Femur (tissue), 1 donor: Measurements from ENCODE around the gene C11orf97.
"Not testable (repeated sequence)": the region's sequence is repeated elsewhere in the genome, so short reads cannot be mapped to it uniquely, and the experiment has no call there.

Source experiments
- DNase-seq: peaks from one replicate; pipeline ENCODE4 v3.0.0-alpha.2; 2017

C11orf97 gene, protein sequence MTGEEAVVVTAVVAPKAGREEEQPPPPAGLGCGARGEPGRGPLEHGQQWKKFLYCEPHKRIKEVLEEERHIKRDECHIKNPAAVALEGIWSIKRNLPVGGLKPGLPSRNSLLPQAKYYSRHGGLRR

GRCh38 chr11:94511932-94512781 is at the start of gene C11orf97:
C11orf97 (plus strand) TSS chr11:94512461; CDS start chr11:94512529, 68 bp downstream.
- DNase-seq = peak; percentile 66

- DNase-seq = no peak
These were observed 42.8 kb upstream of the C11orf97 start for GRCh38 chr11:94469416-94469815.

DNA sequence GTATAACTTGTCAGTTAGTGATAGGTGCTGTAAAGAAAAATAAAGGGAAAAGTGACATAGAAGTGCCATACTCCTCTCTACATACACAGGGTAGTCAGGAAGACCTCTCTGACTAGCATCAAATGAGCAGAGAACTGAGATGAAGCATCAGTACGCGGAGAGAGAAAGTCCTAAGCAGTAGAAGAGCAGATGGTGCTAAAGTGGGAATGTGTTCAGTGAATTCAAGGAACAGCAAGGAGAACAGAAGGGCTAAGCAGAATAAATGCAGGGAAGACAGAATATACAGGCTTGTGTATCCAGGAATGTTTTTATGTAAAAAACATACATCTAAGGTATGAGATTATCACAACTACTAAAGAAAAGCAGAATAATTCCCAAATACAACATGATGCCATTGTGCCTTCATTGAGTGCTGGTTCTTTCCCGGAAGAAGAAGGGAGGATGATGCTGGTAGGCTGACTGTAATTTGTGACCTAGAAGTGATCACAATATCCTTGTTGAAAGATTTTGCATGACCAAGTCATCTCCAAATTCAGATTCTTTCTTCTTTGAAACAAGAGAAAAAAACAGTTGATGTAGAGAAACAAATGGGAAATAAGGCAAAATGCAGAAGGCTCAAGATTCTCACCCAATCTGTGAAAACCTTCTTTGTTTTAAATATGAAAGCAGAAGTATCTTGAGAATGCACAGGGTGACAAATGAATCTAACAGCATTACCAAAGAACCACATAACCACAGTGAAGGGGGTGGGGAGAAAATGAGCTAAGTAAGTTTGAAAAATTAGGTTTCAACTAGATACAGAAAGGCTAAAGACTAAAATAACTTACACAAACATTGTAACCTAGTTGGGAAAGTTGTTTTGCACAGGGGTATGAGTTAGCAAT is 39.1 kb upstream of the C11orf97 start:
- no peak for DNase-seq

DNA sequence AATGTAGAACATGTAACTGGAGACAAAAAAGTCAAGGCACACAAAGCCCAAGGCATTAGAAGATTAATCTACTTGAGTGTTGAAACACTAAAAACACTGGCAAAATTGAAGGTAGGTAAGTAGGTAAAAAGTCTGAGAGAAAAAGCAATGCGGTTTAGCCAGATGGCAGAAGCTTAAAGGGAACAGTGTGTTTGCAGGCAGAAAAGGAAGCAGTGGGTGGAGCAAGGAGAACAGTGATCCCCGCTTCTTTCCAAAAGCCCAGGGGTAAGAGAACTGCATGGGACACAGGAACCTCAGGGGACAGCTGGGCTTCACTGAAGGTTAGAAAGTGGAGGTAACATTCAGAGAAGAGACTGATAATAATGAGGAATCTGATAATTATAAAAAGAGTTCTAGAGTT is 34.6 kb upstream of the C11orf97 start:
- no peak for DNase-seq

GRCh38 chr11:94481342-94481741 is 30.9 kb upstream of the C11orf97 start:
- DNase-seq = no peak

GRCh38 chr11:94486068-94486467 is 26.2 kb upstream of the C11orf97 start:
- DNase-seq = no peak

DNA sequence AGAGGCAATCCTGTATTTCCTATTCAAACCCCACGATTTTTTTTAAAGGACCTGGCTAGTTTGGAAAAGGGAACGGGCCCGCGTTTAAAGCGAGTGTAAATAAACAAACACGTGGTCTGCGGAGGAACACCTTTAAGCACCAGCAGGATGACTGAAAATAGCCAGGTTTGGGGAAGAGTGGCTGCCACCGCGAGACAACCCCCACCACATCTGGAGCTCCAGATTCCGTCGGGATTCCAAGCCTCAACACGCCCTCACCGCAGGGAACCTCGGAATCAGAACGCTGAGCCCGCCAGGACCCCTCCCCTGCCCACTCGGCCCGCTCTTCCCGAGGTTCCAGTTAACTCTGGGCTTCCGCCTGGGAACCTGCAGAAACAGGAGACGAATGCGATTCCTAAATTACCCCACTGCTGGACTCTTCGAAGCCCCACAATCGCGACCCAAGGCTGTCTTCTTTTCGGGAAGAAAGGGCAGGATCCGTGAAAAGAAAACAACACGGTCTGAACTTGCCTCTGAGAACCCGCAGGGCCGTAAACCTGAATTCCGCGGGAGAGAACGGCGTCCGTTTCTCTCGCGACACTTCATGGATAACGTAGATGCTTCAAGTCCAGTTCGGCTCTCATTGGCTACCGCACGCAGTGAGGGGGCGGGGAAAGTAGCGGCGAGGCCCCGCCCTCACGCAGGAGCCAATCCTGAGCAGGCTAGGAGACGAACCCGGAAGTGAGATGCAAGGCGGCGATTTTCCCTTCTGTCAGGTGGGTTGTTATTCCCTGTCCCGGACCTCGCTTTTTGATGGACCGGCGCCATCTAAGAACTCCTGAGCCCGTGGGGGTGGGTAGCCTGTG is 18.8 kb upstream of the C11orf97 start, which contains the start of the genes ANKRD49 and MRE11:
Gene ANKRD49, plus strand, starts transcription at position 704 of the 845 bp plus-strand sequence. CDS start 2,710 bp downstream, outside the sequence.
Gene MRE11, minus strand, starts transcription at position 564 of the 845 bp plus-strand sequence. CDS start 1,043 bp downstream, outside the sequence.
- DNase-seq = peak; percentile 99

DNA sequence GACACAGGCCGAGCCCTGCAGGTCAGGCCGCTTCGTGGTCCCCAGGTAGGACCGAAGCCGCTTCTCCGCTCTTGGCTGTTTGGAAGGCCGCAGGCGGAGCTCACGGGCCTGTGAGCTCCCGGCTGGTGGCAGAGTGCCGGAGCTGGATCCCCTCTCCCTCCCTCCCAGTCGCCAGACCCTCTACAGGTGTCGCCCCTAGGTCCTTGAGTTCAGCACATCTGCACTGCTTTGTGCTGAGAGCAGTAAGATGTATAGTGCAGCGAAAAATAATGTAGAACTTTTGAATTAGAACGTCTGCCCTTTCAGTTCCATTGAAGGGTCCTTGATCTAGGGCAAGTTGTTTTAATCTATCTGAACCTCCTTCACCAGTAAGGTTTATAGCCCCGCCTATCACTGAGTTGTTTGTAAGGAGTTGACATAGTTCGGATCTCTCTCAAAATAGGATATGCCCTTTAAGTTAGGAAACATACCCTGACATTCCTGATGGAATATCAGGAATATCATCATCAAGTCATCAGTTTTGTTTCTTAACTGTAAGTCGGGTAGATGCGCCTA is 18.1 kb upstream of the C11orf97 start:
- DNase-seq = no peak

- DNase-seq = no peak
These were observed 12.1 kb upstream of the C11orf97 start for GRCh38 chr11:94500181-94500580.

GRCh38 chr11:94501522-94501921 is 10.7 kb upstream of the C11orf97 start:
- DNase-seq = no peak

GRCh38 chr11:94504689-94505293 is 7.5 kb upstream of the C11orf97 start:
- DNase-seq = no peak

GRCh38 chr11:94506513-94506912 is 5.7 kb upstream of the C11orf97 start:
- DNase-seq = not testable (repeated sequence)

DNA sequence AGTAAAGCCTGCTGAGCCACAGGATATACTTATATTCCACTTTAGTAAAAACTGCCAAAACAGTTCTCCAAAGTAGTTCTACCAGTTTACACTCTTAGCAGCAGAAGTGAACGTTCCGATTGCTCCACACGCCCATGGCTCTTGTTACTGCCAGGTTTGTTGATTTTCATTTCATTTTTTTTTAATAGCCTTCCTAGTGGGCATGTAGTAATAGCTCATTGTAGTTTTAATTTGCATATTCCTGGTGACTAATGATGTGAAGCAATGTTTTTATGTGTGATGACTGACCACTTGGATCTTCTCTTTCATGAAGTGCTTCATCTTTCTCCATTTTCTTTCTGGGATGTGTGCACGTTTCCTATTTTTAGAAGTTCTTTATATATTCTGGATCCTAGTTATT is 4.8 kb upstream of the C11orf97 start:
- no peak for DNase-seq

DNA sequence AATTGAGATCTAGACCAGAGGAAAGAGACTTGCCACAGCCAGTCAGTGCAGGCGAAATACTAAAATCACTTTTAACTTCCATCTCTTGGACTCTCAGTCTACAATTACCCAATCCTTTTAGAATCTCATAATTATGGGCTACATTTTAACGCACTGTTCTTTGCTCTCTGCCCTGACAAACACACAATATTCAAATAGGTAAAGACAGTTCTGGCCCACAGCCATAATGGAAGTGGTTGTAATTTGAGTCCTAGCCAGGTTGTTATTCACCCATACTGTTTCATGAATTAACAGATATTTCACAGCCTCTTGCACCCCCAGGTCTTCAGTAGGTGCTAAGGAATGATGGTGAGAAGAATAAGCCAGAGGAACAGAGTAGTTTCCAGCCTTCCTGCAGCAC is 830 bp downstream of the C11orf97 start:
- no peak for DNase-seq

GRCh38 chr11:94515398-94515797 is 3.1 kb downstream of the C11orf97 start:
- no peak for DNase-seq

DNA sequence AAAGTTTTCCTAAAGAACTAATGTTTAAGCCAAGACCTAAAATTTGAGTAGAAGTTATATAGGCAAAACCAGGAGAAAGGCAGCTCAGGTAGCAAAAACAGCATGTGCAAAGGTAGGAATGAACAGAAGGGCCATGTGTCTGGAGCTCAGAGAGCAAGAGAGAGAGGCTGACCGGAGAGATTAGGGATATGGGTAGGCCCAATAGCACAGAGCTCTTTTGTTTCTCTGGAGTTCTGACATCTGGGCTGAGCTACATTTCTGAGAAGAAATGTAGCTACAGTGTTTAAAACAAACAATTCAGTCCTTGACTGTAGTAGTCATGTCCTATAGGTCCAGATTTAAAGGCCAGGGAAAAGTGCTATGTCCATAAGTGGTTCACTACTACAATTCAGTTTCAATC is 4.5 kb downstream of the C11orf97 start:
- DNase-seq = no peak

GRCh38 chr11:94518300-94518699 is 6.0 kb downstream of the C11orf97 start:
- no peak for DNase-seq

DNA sequence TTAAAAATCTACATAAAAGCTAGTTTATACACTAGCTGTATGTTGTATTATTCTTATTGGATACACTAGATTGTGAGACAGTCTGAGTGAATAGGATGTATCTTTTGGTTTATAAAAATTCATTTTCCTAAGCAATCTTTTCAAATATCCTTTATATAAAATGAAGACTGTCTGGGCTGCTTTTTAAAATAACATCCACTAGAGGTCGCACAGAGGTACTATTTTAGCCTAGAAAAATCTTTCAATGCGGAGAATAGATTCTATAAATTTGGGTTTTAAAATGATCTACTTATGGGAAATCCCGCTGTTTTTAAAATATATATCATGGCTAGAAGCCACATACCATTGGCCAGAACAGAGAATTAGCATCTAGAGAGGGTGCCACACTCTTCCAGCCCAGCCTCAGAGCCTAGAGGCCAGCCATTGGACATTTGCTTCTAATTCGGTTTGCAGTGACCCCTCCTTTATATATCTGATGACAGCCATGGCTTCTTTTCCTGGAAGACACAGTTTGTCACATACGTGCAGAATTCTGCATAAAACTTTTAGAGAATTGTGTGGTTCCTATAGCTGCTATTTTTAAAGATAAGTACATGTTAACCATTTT is 7.3 kb downstream of the C11orf97 start:
- no peak for DNase-seq

GRCh38 chr11:94521684-94522083 is 9.4 kb downstream of the C11orf97 start:
- DNase-seq = no peak

- no peak for DNase-seq
These were observed 12.1 kb downstream of the C11orf97 start for GRCh38 chr11:94524341-94524740.
